Muscle of leg (tissue), 11 donors: ENCODE measurements around the gene IL1RL1. TPM values are rescaled to one million over a fixed set of nuclear protein-coding genes. Genes with fewer than 3 reads are reported as not detected.

Experiments
- DNase-seq: peaks from one replicate; pipeline ENCODE4 v3.0.0; 2013
- H3K27ac ChIP-seq: one replicate; pipeline ENCODE4 v1.5.1; 2013; ENCODE audit warnings: mild to moderate bottlenecking, low read length, control low read depth
- H3K27me3 ChIP-seq: one replicate; pipeline ENCODE4 v1.6.1; 2013; ENCODE audit warnings: low read length; ENCODE audit not compliant: control insufficient read depth, insufficient read depth
- H3K36me3 ChIP-seq: one replicate; pipeline ENCODE4 v1.6.1; 2013; ENCODE audit warnings: low read length; ENCODE audit not compliant: control insufficient read depth, insufficient read depth
- H3K4me1 ChIP-seq: one replicate; pipeline ENCODE4 v1.6.1; 2013; ENCODE audit warnings: low read length; ENCODE audit not compliant: control insufficient read depth, insufficient read depth
- H3K4me3 ChIP-seq: one replicate; pipeline ENCODE4 v1.5.1; 2013; ENCODE audit warnings: low read length, control low read depth
- H3K9me3 ChIP-seq: replicated peaks from 2 replicates; pipeline ENCODE4 v1.6.1; 2013; ENCODE audit warnings: low read depth, low read length; ENCODE audit not compliant: control insufficient read depth
- WGBS: methylation state at CpG from one replicate; pipeline ENCODE4 v1.1.5; 2013; ENCODE audit warnings: missing lambda C conversion rate; ENCODE audit not compliant: insufficient coverage; 5-methylcytosine and 5-hydroxymethylcytosine counted together
- polyA plus RNA-seq, 8 donors: library from polyadenylated mRNA; unstranded; fragments of 120-200 nt; gene quantifications; one replicate each; pipeline versions ENCODE4 v1.2.1 to v1.2.3, GENCODE V29; 2013; ENCODE audit warnings: inconsistent platforms in 1 of 8, low replicate concordance in 1 of 8; ENCODE audit not compliant: insufficient read length in 8 of 8, insufficient read depth in 1 of 8
- total RNA-seq: library from RNA; stranded (reverse); fragments of 120-200 nt; gene quantifications from one replicate; pipeline ENCODE4 v1.2.4, GENCODE V29; 2013

The IL1RL1 gene
- total and polyA plus RNA-seq, 9 donors, result 0.05 to 0.34 (median 0.22) TPM

- H3K4me1 ChIP-seq, result peaks cover 3% of the 10 kb centered on the region
- no peak for DNase-seq
- no peak overlapping the region for H3K27ac ChIP-seq
- H3K9me3 ChIP-seq, result no peaks in the 10 kb centered on the region
- H3K36me3 ChIP-seq, result no peaks in the 10 kb centered on the region
- H3K27me3 ChIP-seq, result no peaks in the 10 kb centered on the region
- H3K4me3 ChIP-seq, result no peak overlapping the region
- no CpG with 5 or more reads among the region's 2 CpGs for WGBS
Observed at GRCh38 chr2:102276549-102277201, 34.7 kb upstream of the IL1RL1 start.

DNA sequence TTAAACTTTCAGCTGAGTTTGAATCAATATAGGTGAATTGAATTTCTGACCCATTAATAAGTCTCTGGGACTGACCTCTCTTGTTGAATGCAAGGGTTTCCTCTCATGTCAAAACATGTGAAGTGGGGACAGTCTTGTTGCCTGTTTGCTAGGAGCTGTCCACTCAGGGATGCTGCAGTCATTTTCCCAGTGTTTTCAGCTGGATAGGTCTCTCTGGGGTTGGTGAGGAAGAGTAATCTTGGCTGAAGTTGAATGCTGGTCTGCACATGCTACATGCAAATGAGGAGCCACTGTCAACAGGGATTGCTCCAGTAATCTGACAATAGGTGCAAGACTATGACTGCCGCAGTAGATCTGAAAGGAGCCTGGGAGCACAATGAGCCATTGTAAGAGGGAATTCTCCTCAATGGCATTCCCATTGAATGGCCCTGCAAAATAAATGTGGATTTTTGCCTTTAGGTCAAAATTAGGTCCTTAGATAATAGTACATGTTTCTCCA lies 34.1 kb upstream of the IL1RL1 start:
- no peak for DNase-seq
- Histone ChIP-seq H3K9me3 (no peaks in the 10 kb centered on the region), H3K27me3 (no peaks in the 10 kb centered on the region), H3K4me1 (peaks cover 3% of the 10 kb centered on the region), H3K36me3 (no peaks in the 10 kb centered on the region), H3K27ac (no peak overlapping the region), H3K4me3 (no peak overlapping the region)
- 100% methylated on average over 1 of the region's 1 CpG for WGBS

GRCh38 chr2:102278720-102279390 lies 32.5 kb upstream of the IL1RL1 start:
- Histone ChIP-seq H3K27ac (no peak overlapping the region), H3K4me1 (peaks cover 3% of the 10 kb centered on the region), H3K9me3 (no peaks in the 10 kb centered on the region), H3K36me3 (no peaks in the 10 kb centered on the region), H3K4me3 (no peak overlapping the region), H3K27me3 (no peaks in the 10 kb centered on the region)
- peak; percentile 43 for DNase-seq
- no CpG with 5 or more reads among the region's 3 CpGs for WGBS

- H3K4me3 ChIP-seq, result no peak overlapping the region
- no CpG with 5 or more reads among the region's 1 CpG for WGBS
- no peak for DNase-seq
Observed at GRCh38 chr2:102279391-102279735, 32.0 kb upstream of the IL1RL1 start.

DNA sequence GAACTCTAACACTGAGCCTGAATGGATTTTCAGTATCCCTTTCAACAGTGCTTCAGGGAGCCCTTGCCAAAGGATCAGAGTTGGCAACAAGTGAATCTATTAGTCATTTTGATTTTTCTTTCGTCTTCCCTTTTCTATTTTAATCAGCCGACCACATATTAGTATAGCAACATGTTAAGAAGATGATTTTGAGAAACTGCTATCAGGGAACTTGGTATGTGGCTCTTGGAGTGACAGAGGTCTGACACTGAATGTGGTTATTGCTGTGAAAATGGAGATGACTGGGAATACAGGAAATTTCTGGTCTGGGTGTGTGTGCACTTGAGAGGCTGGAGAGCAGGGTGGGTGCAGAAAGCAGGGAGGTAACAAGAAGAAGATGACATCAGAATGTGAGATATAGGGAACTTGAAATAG lies 28.7 kb upstream of the IL1RL1 start:
- Histone ChIP-seq H3K9me3 (no peaks in the 10 kb centered on the region), H3K27ac (no peak overlapping the region), H3K36me3 (no peaks in the 10 kb centered on the region), H3K4me1 (peaks cover 3% of the 10 kb centered on the region), H3K27me3 (no peaks in the 10 kb centered on the region), H3K4me3 (no peak overlapping the region)
- no peak for DNase-seq
- WGBS, result no CpG with 5 or more reads among the region's 2 CpGs

More at GRCh38 chr2:102279391-102279735, 32.0 kb upstream of the IL1RL1 start:
- H3K9me3 ChIP-seq, result no peaks in the 10 kb centered on the region
- peaks cover 3% of the 10 kb centered on the region for H3K4me1 ChIP-seq
- H3K36me3 ChIP-seq, result no peaks in the 10 kb centered on the region
- no peak overlapping the region for H3K27ac ChIP-seq
- no peaks in the 10 kb centered on the region for H3K27me3 ChIP-seq

DNA sequence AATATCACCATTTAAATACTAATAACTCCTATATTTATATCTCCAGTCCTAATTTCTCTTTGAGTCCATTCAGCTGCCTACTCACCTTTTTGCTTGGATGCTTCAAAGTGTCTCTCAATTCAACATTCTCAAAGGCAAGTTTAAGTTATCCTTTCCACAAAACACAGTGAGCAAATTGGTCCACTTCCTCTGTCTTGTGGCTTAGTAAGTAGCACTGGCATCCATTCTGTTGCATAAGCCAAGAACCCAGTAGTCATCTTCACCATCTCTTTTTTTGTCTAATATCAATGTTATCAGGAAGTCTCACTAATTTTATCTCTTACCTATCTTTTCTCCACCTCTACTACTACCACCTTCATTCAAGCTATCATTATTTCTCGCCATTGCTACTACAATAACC lies 27.4 kb upstream of the IL1RL1 start:
- DNase-seq, result no peak
- WGBS, result 85% methylated on average over 1 of the region's 1 CpG
- no peaks in the 10 kb centered on the region for H3K36me3 ChIP-seq
- no peak overlapping the region for H3K27ac ChIP-seq
- no peaks in the 10 kb centered on the region for H3K4me1 ChIP-seq
- H3K9me3 ChIP-seq, result no peaks in the 10 kb centered on the region
- no peak overlapping the region for H3K4me3 ChIP-seq
- no peaks in the 10 kb centered on the region for H3K27me3 ChIP-seq

GRCh38 chr2:102284611-102285010 lies 26.8 kb upstream of the IL1RL1 start:
- WGBS, result 100% methylated on average over 2 of the region's 3 CpGs
- Histone ChIP-seq H3K4me3 (no peak overlapping the region), H3K9me3 (no peaks in the 10 kb centered on the region), H3K4me1 (no peaks in the 10 kb centered on the region), H3K27ac (no peak overlapping the region), H3K27me3 (no peaks in the 10 kb centered on the region), H3K36me3 (no peaks in the 10 kb centered on the region)
- no peak for DNase-seq

- no peaks in the 10 kb centered on the region for H3K27me3 ChIP-seq
- H3K27ac ChIP-seq, result no peak overlapping the region
- WGBS, result no CpG with 5 or more reads among the region's 2 CpGs
- no peaks in the 10 kb centered on the region for H3K4me1 ChIP-seq
- H3K9me3 ChIP-seq, result no peaks in the 10 kb centered on the region
- H3K4me3 ChIP-seq, result no peak overlapping the region
- no peaks in the 10 kb centered on the region for H3K36me3 ChIP-seq
- DNase-seq, result no peak
Observed at GRCh38 chr2:102285368-102285767, 26.0 kb upstream of the IL1RL1 start.

GRCh38 chr2:102286041-102286440 lies 25.3 kb upstream of the IL1RL1 start:
- Histone ChIP-seq H3K36me3 (no peaks in the 10 kb centered on the region), H3K4me1 (no peaks in the 10 kb centered on the region), H3K27ac (no peak overlapping the region), H3K4me3 (no peak overlapping the region), H3K9me3 (no peaks in the 10 kb centered on the region), H3K27me3 (no peaks in the 10 kb centered on the region)
- DNase-seq, result no peak
- 100% methylated on average over 2 of the region's 3 CpGs for WGBS

DNA sequence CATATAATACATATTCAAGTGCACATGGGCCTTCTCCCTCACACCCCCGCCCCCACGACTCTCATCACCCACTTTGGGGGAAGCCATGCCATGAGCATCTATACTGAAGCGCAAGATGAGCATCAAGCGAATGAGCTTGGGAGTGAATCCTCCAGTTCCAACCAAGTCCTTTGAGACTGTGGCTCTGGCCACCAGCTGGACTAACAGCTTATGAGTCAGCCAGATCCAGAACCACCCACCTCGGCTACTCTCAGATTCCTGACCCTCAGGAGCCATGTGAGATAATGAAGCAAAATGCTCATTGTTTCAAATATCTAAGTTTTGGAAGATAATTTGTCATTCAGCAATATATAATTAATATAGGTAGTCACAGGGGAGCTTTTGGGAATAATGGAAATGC lies 22.2 kb upstream of the IL1RL1 start:
- no peak for DNase-seq
- Histone ChIP-seq H3K4me1 (no peaks in the 10 kb centered on the region), H3K36me3 (no peaks in the 10 kb centered on the region), H3K27ac (no peak overlapping the region), H3K27me3 (no peaks in the 10 kb centered on the region), H3K9me3 (no peaks in the 10 kb centered on the region), H3K4me3 (no peak overlapping the region)
- WGBS, result 100% methylated on average over 4 of the region's 5 CpGs
